HG03095 (cell line): ENCODE data around the gene NELL2.
A peak's percentile ranks its signal among the peaks of the same experiment; 100 is the strongest.
"Not testable (repeated sequence)": the region's sequence is repeated elsewhere in the genome, so short reads cannot be mapped to it uniquely, and the experiment has no call there.

Source experiments
- ATAC-seq: cut with Tn5 transposase; IDR thresholded peaks from one replicate; pipeline ENCODE4 v1.9.1; 2021; ENCODE audit warnings: moderate library complexity; ENCODE audit not compliant: unreplicated experiment

The NELL2 gene

GRCh38 chr12:44875954-44876543 is at the start of gene NELL2:
TSS of gene NELL2 (minus strand) at chr12:44876315. CDS start at chr12:44875869, 446 bp downstream.
- ATAC-seq: no peak

- ATAC-seq: no peak
Observed at GRCh38 chr12:44921736-44922135, 45.6 kb upstream of the NELL2 start.

- no peak for ATAC-seq
Observed at GRCh38 chr12:44917141-44917540, 41.0 kb upstream of the NELL2 start.

DNA sequence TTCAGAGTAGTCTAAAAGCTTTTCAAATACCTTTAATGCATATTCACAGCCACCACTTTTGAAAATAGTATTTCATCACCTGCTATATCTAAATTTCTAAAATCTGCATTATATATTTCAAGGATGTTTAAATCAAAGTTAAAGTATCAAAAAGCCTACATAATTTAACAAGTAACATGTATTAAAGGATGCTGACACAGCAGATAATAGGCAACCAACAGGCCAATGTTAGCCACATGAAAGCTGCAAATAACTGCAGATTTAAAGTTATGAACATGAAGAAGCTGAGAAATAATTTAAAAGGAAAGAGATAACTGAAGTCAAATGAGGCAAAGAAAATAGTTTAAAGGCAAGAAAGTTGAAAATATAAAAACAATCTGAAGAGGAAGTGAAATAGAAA is 39.8 kb upstream of the NELL2 start:
- no peak for ATAC-seq

DNA sequence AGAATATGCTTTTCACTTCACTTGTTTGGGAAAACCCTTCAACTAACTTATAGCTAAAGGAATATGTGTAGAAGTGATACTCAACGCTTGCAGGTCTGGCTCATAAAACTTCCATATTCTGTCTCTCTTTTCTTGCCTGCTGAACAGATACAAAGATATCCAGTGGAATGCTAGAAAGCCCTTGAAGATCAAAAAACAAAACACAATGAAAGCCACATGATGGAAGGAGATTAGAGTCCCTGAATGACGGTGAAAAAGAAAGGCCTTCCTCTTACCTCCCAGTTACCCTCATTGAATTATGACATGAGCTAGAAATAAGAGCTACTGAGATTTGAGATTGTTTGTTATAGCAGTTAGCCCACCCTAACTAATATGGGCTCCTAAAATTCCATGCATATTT is 28.2 kb upstream of the NELL2 start:
- no peak for ATAC-seq

- not testable (repeated sequence) for ATAC-seq
Observed at GRCh38 chr12:44898108-44898507, 22.0 kb upstream of the NELL2 start.

DNA sequence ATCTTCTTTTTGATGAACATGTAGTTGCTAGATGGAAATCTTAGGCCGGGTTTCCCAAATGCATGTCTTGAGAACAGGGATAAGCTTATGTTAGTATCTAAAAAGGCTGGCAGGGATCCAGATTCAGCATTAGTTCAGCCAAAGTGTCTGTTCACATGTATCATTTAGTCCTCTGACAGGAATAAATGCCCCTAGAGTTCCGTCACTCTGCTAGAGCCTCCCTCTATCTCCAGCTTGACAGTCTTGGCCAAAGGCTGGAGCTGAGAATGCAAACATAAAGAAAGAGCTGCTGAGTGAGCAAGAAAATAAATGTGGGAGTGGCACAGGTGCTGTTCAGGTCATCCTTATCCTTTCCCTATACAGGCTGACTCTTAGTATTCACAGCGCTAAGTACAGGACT is 13.8 kb upstream of the NELL2 start:
- no peak for ATAC-seq

GRCh38 chr12:44889162-44889561 is 13.0 kb upstream of the NELL2 start:
- ATAC-seq: no peak

GRCh38 chr12:44885902-44886301 is 9.8 kb upstream of the NELL2 start:
- ATAC-seq: no peak

DNA sequence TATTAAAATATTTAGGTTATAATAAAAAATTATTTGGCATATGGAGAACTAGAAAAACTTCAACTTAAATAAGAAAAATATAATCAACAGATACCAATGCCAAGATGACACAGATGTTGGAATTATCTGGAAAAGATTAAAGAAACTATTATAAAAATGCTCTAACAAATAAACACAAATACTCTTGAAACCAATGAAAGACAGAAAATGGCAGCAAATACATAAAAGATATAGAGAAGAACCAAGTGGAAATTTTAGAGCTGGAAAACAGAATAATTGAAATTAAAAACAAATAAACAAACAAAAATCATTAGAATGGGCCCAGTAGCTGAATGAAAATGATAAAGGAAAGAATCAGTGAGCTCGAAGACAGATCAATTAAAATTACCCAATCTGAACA is 5.1 kb upstream of the NELL2 start:
- ATAC-seq: no peak

- no peak for ATAC-seq
Observed at GRCh38 chr12:44876544-44877410, 662 bp upstream of the NELL2 start.

GRCh38 chr12:44875417-44875953 is 630 bp downstream of the NELL2 start:
- ATAC-seq: no peak

- ATAC-seq: no peak
Observed at GRCh38 chr12:44874981-44875416, 1.1 kb downstream of the NELL2 start.

- no peak for ATAC-seq
Observed at GRCh38 chr12:44873898-44874297, 2.2 kb downstream of the NELL2 start.

GRCh38 chr12:44869503-44869902 is 6.6 kb downstream of the NELL2 start:
- ATAC-seq: no peak

GRCh38 chr12:44863867-44864266 is 12.2 kb downstream of the NELL2 start:
- no peak for ATAC-seq

GRCh38 chr12:44859998-44860689 is 16.0 kb downstream of the NELL2 start:
- ATAC-seq: no peak

- ATAC-seq: no peak
Observed at GRCh38 chr12:44858226-44858855, 17.8 kb downstream of the NELL2 start.

DNA sequence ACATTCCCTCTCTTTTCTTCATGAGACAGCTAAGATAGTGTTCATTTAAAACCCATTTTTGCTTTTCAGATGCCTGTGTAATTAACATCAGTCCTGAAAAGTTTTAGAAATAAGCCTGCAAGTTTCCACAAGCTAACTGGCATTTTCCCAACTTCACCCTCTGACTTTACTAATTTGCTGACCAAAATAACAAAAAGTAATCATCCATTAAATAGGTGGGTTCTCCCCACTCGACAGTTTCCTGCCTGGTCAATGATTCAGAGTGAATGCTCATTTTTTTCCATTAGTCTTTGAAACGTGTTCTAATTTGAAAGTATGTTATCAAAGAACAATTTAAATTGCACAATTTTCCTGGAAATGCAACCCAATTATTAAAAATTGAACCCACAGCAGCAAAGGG is 23.6 kb downstream of the NELL2 start:
- ATAC-seq: no peak

GRCh38 chr12:44851586-44851985 is 24.5 kb downstream of the NELL2 start:
- ATAC-seq: no peak

GRCh38 chr12:44848703-44849085 is 27.4 kb downstream of the NELL2 start:
- peak; percentile 42 for ATAC-seq
